Measurements from ENCODE around the gene TRAF2. TPM values are rescaled to one million over a fixed set of nuclear protein-coding genes. Genes with fewer than 3 reads are reported as not detected.
"Not testable (repeated sequence)": the region's sequence is repeated elsewhere in the genome, so short reads cannot be mapped to it uniquely, and the experiment has no call there.

TRAF2 gene
- total RNA-seq, 1 donor from 2014 or later = 14.4 TPM

DNA sequence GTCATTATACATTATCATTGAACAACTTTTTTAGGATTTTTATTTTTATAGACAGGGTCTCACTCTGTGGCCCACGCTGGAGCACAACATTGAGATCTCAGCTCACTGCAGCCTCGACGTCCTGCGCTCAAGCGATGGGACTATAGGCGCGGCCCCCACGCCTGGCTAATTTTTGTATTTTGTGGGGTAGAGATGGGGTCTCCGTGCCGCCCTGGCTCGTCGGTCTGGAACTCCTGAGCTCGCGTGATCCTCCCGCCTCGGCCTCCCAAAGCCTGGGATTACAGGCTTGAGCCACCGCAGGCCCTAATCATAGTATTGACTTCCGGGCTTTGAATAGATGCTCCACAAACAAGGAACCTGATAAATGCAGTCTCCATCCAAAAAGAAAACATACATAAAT, 18.8 kb upstream of the TRAF2 start:
- H3K4me3 ChIP-seq (ENCODE audit: insufficient read depth, low read depth, low read length) = no peak overlapping the region
- no peak overlapping the region for H3K4me2 ChIP-seq (ENCODE audit: low read length)
- Mint-ChIP-seq H3K4me3 (ENCODE audit: unreplicated experiment) (peak overlapping the region; percentile 76), H3K4me1 (ENCODE audit: low read depth, unreplicated experiment) (peaks cover 6% of the 10 kb centered on the region), H3K9me3 (ENCODE audit: unreplicated experiment) (peaks cover 10% of the 10 kb centered on the region), H3K27me3 (ENCODE audit: low read depth, unreplicated experiment) (no peaks in the 10 kb centered on the region), H3K36me3 (ENCODE audit: low read depth, unreplicated experiment) (peaks cover 13% of the 10 kb centered on the region), H3K27ac (ENCODE audit: unreplicated experiment) (no peak overlapping the region)
- H3K9me3 ChIP-seq (ENCODE audit: insufficient read depth, low read depth, low read length) = peaks cover 1% of the 10 kb centered on the region
- H3K4me1 ChIP-seq (ENCODE audit: insufficient read depth, low read length) = peaks cover 7% of the 10 kb centered on the region
- no peak overlapping the region for H3K9ac ChIP-seq (ENCODE audit: low read length)
- H3K79me2 ChIP-seq (ENCODE audit: insufficient read depth, low read length) = peaks cover 27% of the 10 kb centered on the region
- H4K20me1 ChIP-seq (ENCODE audit: insufficient read depth, low read length) = peaks cover 29% of the 10 kb centered on the region
- TF ChIP-seq, protein P1, sequence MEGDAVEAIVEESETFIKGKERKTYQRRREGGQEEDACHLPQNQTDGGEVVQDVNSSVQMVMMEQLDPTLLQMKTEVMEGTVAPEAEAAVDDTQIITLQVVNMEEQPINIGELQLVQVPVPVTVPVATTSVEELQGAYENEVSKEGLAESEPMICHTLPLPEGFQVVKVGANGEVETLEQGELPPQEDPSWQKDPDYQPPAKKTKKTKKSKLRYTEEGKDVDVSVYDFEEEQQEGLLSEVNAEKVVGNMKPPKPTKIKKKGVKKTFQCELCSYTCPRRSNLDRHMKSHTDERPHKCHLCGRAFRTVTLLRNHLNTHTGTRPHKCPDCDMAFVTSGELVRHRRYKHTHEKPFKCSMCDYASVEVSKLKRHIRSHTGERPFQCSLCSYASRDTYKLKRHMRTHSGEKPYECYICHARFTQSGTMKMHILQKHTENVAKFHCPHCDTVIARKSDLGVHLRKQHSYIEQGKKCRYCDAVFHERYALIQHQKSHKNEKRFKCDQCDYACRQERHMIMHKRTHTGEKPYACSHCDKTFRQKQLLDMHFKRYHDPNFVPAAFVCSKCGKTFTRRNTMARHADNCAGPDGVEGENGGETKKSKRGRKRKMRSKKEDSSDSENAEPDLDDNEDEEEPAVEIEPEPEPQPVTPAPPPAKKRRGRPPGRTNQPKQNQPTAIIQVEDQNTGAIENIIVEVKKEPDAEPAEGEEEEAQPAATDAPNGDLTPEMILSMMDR (IDR thresholded peaks at IDR 0.05; ENCODE audit: insufficient read depth, low read depth, low read length) = no peak
- TF ChIP-seq EZH2 (IDR thresholded peaks at IDR 0.05; ENCODE audit: insufficient read depth, low read length) = no peak
- H3K27me3 ChIP-seq (ENCODE audit: insufficient read depth, low read length) = no peaks in the 10 kb centered on the region
- no peak overlapping the region for H2AFZ ChIP-seq (ENCODE audit: low read depth, low read length)
- H3K27ac ChIP-seq (ENCODE audit: low read depth, low read length) = no peak overlapping the region
- DNase-seq (ENCODE audit: low read depth) (no peak), FAIRE-seq (no peak)
- H3K36me3 ChIP-seq (ENCODE audit: insufficient read depth, low read length) = peaks cover 4% of the 10 kb centered on the region

DNA sequence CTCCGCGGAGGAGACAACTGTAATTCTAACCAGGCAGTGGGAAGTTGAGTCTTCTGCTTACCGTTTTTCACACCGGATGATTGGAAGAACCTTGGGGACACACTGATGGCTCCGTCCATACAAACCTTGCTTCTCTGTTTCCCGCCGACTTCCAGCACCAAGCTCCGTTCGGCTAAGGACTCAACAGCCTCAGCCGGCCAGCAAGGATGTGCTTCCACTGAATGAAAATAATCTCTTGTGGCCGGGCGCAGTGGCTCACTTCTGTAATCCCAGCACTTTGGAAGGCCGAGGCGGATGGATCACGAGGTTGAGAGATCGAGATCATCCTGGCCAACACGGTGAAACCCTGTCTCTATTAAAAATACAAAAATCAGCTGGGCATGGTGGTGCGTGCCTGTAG, 18.4 kb upstream of the TRAF2 start:
- no peak overlapping the region for H3K4me2 ChIP-seq (ENCODE audit: low read length)
- no peaks in the 10 kb centered on the region for H3K27me3 ChIP-seq (ENCODE audit: insufficient read depth, low read length)
- H3K4me3 Mint-ChIP-seq (ENCODE audit: unreplicated experiment) = peak overlapping the region; percentile 25
- H3K9me3 ChIP-seq (ENCODE audit: insufficient read depth, low read depth, low read length) = peaks cover 4% of the 10 kb centered on the region
- peaks cover 6% of the 10 kb centered on the region for H3K4me1 Mint-ChIP-seq (ENCODE audit: low read depth, unreplicated experiment)
- no peak for TF ChIP-seq EZH2 (IDR thresholded peaks at IDR 0.05; ENCODE audit: insufficient read depth, low read length)
- TF ChIP-seq, protein P1 (IDR thresholded peaks at IDR 0.05; ENCODE audit: insufficient read depth, low read depth, low read length) = no peak
- no peak for DNase-seq (ENCODE audit: low read depth)
- peaks cover 7% of the 10 kb centered on the region for H3K4me1 ChIP-seq (ENCODE audit: insufficient read depth, low read length)
- H3K36me3 Mint-ChIP-seq (ENCODE audit: low read depth, unreplicated experiment) = peaks cover 13% of the 10 kb centered on the region
- no peak overlapping the region for H3K9ac ChIP-seq (ENCODE audit: low read length)
- H3K27ac Mint-ChIP-seq (ENCODE audit: unreplicated experiment) = no peak overlapping the region
- peaks cover 4% of the 10 kb centered on the region for H3K36me3 ChIP-seq (ENCODE audit: insufficient read depth, low read length)
- H3K4me3 ChIP-seq (ENCODE audit: insufficient read depth, low read depth, low read length) = no peak overlapping the region
- peaks cover 25% of the 10 kb centered on the region for H4K20me1 ChIP-seq (ENCODE audit: insufficient read depth, low read length)
- no peaks in the 10 kb centered on the region for H3K27me3 Mint-ChIP-seq (ENCODE audit: low read depth, unreplicated experiment)
- peaks cover 27% of the 10 kb centered on the region for H3K79me2 ChIP-seq (ENCODE audit: insufficient read depth, low read length)
- H3K9me3 Mint-ChIP-seq (ENCODE audit: unreplicated experiment) = peaks cover 10% of the 10 kb centered on the region
- no peak overlapping the region for H3K27ac ChIP-seq (ENCODE audit: low read depth, low read length)
- no peak for FAIRE-seq
- no peak overlapping the region for H2AFZ ChIP-seq (ENCODE audit: low read depth, low read length)

DNA sequence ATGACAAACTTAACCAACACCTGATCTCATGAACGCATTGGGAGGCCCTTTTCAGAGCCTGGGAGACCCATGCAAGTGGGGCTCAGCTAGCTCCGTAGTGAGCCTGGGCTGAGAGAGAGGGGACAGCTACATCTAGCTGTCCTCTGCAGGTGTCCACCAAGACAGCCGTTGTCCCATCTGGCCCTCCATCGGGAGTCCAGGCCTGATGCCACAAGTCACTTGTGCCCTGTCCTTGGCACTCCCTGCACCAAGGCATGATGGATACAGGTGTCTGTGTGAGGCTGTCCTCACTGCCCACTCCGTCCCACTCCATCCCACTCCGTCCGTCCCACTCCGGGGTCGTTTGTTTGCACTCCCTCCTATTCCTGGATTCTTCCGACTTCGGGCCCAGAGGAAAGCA, 17.7 kb upstream of the TRAF2 start:
- DNase-seq (ENCODE audit: low read depth) (no peak), FAIRE-seq (no peak)
- H3K4me3 Mint-ChIP-seq (ENCODE audit: unreplicated experiment) = peak overlapping the region; percentile 50
- Histone ChIP-seq H4K20me1 (ENCODE audit: insufficient read depth, low read length) (peaks cover 17% of the 10 kb centered on the region), H3K4me2 (ENCODE audit: low read length) (no peak overlapping the region), H3K36me3 (ENCODE audit: insufficient read depth, low read length) (peaks cover 3% of the 10 kb centered on the region), H3K79me2 (ENCODE audit: insufficient read depth, low read length) (peaks cover 24% of the 10 kb centered on the region), H3K4me3 (ENCODE audit: insufficient read depth, low read depth, low read length) (no peak overlapping the region), H3K27me3 (ENCODE audit: insufficient read depth, low read length) (no peaks in the 10 kb centered on the region), H3K27ac (ENCODE audit: low read depth, low read length) (no peak overlapping the region), H2AFZ (ENCODE audit: low read depth, low read length) (no peak overlapping the region), H3K4me1 (ENCODE audit: insufficient read depth, low read length) (peaks cover 7% of the 10 kb centered on the region), H3K9ac (ENCODE audit: low read length) (no peak overlapping the region), H3K9me3 (ENCODE audit: insufficient read depth, low read depth, low read length) (peaks cover 4% of the 10 kb centered on the region)
- H3K9me3 Mint-ChIP-seq (ENCODE audit: unreplicated experiment) = peaks cover 10% of the 10 kb centered on the region
- no peak for TF ChIP-seq EZH2 (IDR thresholded peaks at IDR 0.05; ENCODE audit: insufficient read depth, low read length)
- TF ChIP-seq, protein P1 (IDR thresholded peaks at IDR 0.05; ENCODE audit: insufficient read depth, low read depth, low read length) = no peak
- H3K36me3 Mint-ChIP-seq (ENCODE audit: low read depth, unreplicated experiment) = peaks cover 13% of the 10 kb centered on the region
- H3K27me3 Mint-ChIP-seq (ENCODE audit: low read depth, unreplicated experiment) = no peaks in the 10 kb centered on the region
- H3K27ac Mint-ChIP-seq (ENCODE audit: unreplicated experiment) = no peak overlapping the region
- H3K4me1 Mint-ChIP-seq (ENCODE audit: low read depth, unreplicated experiment) = peaks cover 6% of the 10 kb centered on the region

DNA sequence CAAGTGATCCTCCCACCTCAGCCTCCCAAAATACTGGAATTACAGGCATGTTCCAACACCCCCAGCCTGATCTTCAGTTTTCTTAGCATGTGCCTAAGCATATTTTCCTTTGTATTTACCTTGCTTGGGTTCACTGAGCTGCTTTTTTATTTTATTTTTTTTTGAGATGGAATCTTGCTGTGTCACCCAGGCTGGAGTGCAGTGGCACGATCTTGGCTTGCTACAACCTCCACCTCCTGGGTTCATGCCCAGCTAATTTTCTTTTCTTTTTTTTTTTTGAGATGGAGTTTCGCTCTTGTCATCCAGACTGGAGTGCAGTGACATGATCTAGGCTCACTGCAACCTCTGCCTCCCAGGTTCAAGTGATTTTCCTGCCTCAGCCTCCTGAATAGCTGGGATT, 16.7 kb upstream of the TRAF2 start:
- H3K4me3 Mint-ChIP-seq (ENCODE audit: unreplicated experiment); FAIRE-seq: not testable (repeated sequence)

More for the DNA sequence above, 16.7 kb upstream of the TRAF2 start:
- H3K27me3 ChIP-seq (ENCODE audit: insufficient read depth, low read length); H3K27ac ChIP-seq (ENCODE audit: low read depth, low read length); H3K4me3 ChIP-seq (ENCODE audit: insufficient read depth, low read depth, low read length); H3K27me3 Mint-ChIP-seq (ENCODE audit: low read depth, unreplicated experiment); DNase-seq (ENCODE audit: low read depth); H4K20me1 ChIP-seq (ENCODE audit: insufficient read depth, low read length); H3K9me3 ChIP-seq (ENCODE audit: insufficient read depth, low read depth, low read length); H3K9ac ChIP-seq (ENCODE audit: low read length); H3K4me1 Mint-ChIP-seq (ENCODE audit: low read depth, unreplicated experiment); H3K27ac Mint-ChIP-seq (ENCODE audit: unreplicated experiment); H3K4me2 ChIP-seq (ENCODE audit: low read length); H2AFZ ChIP-seq (ENCODE audit: low read depth, low read length); H3K36me3 ChIP-seq (ENCODE audit: insufficient read depth, low read length); H3K4me1 ChIP-seq (ENCODE audit: insufficient read depth, low read length): not testable (repeated sequence)
- Mint-ChIP-seq H3K36me3 (ENCODE audit: low read depth, unreplicated experiment) (peaks cover 13% of the 10 kb centered on the region), H3K9me3 (ENCODE audit: unreplicated experiment) (peaks cover 10% of the 10 kb centered on the region)
- H3K79me2 ChIP-seq (ENCODE audit: insufficient read depth, low read length) = peaks cover 15% of the 10 kb centered on the region

All from astrocyte (in vitro differentiated cells and primary cell).